GM12878 (cell line): ENCODE results near the gene SAMSN1. TPM values are rescaled to one million over a fixed set of nuclear protein-coding genes. Genes with fewer than 3 reads are reported as not detected.

ENCODE experiments used
- ATAC-seq: fragments of 200-7000 bp; cut with Tn5 transposase; 3 replicates; pipeline ENCODE4 v1.9.1; 2020; ENCODE audit warnings: mild to moderate bottlenecking, moderate library complexity
- Bru-seq: library from RNA; stranded (reverse); fragments of 400-500 nt; gene quantifications from one replicate; lab custom pipeline; 2021; lab: Mats Ljungman, UMichigan
- BruChase-seq, 2 experiments: library from RNA; stranded (reverse); fragments of 400-500 nt; gene quantifications; one replicate each; lab custom pipeline; 2021; lab: Mats Ljungman, UMichigan
- BruUV-seq: library from RNA; stranded (reverse); fragments of 400-500 nt; replicated peaks from 2 replicates; lab custom pipeline; 2021; lab: Mats Ljungman, UMichigan
- CTCF ChIA-PET: fragments of 300-600 bp; sonication (Branson Sonifier 250); formaldehyde crosslinking; extraction: SDS; loops from one replicate; lab custom pipeline; 2021; ENCODE audit warnings: inconsistent platforms; lab: Yijun Ruan, JAX
- POLR2A ChIA-PET: fragments of 350-600 bp; formaldehyde crosslinking; extraction: SDS; loops from one replicate; lab custom pipeline; 2021; ENCODE audit warnings: inconsistent platforms; lab: Charles Lee
- RAD21 ChIA-PET: fragments of 300-600 bp; sonication (Branson Sonifier 250); formaldehyde crosslinking; loops from one replicate; lab custom pipeline; 2023; ENCODE audit warnings: antibody characterized with exemption; ENCODE audit not compliant: unreplicated experiment; lab: Charles Lee
- SMC1A ChIA-PET: fragments of 300-600 bp; sonication (Branson Sonifier 250); formaldehyde crosslinking; loops from one replicate; lab custom pipeline; 2023; ENCODE audit not compliant: unreplicated experiment, uncharacterized antibody; lab: Charles Lee
- DNase-seq: peaks from one replicate; pipeline ENCODE4 v3.0.0-alpha.2; 2011; ENCODE audit warnings: low read depth, low spot score
- FAIRE-seq: peaks from 3 replicates; lab custom pipeline; 2011; peaks lifted over from hg19 to GRCh38; lab: Jason Lieb, UNC
- H2AFZ ChIP-seq: 2 replicates; pipeline ENCODE4 v1.6.0; 2011; ENCODE audit warnings: low read depth, low read length, control low read depth; ENCODE audit not compliant: control insufficient read depth
- H3K27ac ChIP-seq: 2 replicates; pipeline ENCODE4 v1.5.1; 2011; ENCODE audit warnings: control low read depth; ENCODE audit not compliant: control insufficient read depth, insufficient read depth
- H3K27me3 ChIP-seq, 2 experiments: replicated peaks in 1 of 2; 2 replicates each; pipeline versions ENCODE4 v1.6.0 to v1.6.1; 2011; ENCODE audit warnings: low read length in 1 of 2; ENCODE audit not compliant: control insufficient read depth in 2 of 2, insufficient read depth in 2 of 2
- H3K36me3 ChIP-seq, 2 experiments: 2 replicates each; pipeline ENCODE4 v1.5.1; 2011; ENCODE audit warnings: low read length in 1 of 2; ENCODE audit not compliant: control insufficient read depth in 2 of 2, insufficient read depth in 2 of 2
- H3K4me1 ChIP-seq: 2 replicates; pipeline ENCODE4 v1.6.1; 2011; ENCODE audit warnings: mild to moderate bottlenecking, low read length, moderate library complexity, mixed read lengths; ENCODE audit not compliant: control insufficient read depth, insufficient read depth
- H3K4me2 ChIP-seq: 2 replicates; pipeline ENCODE4 v1.6.0; 2011; ENCODE audit warnings: control low read depth; ENCODE audit not compliant: control insufficient read depth, insufficient read depth
- H3K4me3 ChIP-seq: fragments of 200-600 bp; sonication (generic); 2 replicates; pipeline ENCODE4 v1.5.1; 2016
- H3K79me2 ChIP-seq: 2 replicates; pipeline ENCODE4 v1.6.0; 2011; ENCODE audit warnings: low read length; ENCODE audit not compliant: control insufficient read depth, insufficient read depth
- H3K9ac ChIP-seq: 2 replicates; pipeline ENCODE4 v1.8.0; 2011; ENCODE audit warnings: low read length, control low read depth, mixed read lengths; ENCODE audit not compliant: control insufficient read depth, insufficient read depth
- H3K9me3 ChIP-seq: replicated peaks from 3 replicates; pipeline ENCODE4 v1.5.1; 2011; ENCODE audit warnings: mild to moderate bottlenecking, low read length; ENCODE audit not compliant: control insufficient read depth, insufficient read depth
- H4K20me1 ChIP-seq: 2 replicates; pipeline ENCODE4 v1.6.0; 2011; ENCODE audit not compliant: control insufficient read depth, insufficient read depth
- IRF4 ChIP-seq: IDR thresholded peaks from 2 replicates; pipeline ENCODE4 v1.6.1; 2011; ENCODE audit warnings: low read depth, low read length
- NBN ChIP-seq: fragments of 450-650 bp; IDR thresholded peaks from 2 replicates; pipeline ENCODE4 v1.6.1; 2016
- RELA ChIP-seq: fragments of 450-650 bp; IDR thresholded peaks from 2 replicates; pipeline ENCODE4 v1.8.0; 2014; ENCODE audit warnings: borderline replicate concordance; ENCODE audit not compliant: partially characterized antibody
- SUPT20H ChIP-seq: IDR thresholded peaks from 2 replicates; pipeline ENCODE4 v1.6.1; 2011; ENCODE audit warnings: low read depth, mild to moderate bottlenecking, low read length, moderate library complexity, borderline replicate concordance; ENCODE audit not compliant: control insufficient read depth
- WRNIP1 ChIP-seq: IDR thresholded peaks from 2 replicates; pipeline ENCODE4 v1.6.1; 2011; ENCODE audit warnings: low read depth, low read length, improper control_type of control experiment, borderline replicate concordance
- WGBS: methylation state at CpG from one replicate; pipeline ENCODE4 v1.1.6; 2016; ENCODE audit warnings: low lambda C conversion rate; ENCODE audit not compliant: insufficient replicate concordance, insufficient coverage; ENCODE audit errors: missing lambda C conversion rate; 5-methylcytosine and 5-hydroxymethylcytosine counted together
- in situ Hi-C: fragments of 300-500 bp; cut with MboI; formaldehyde crosslinking; loops from 9 replicates; pipeline ENCODE4 v1.14.3; 2018; ENCODE audit warnings: mixed read lengths
- intact Hi-C: fragments of 100-400 bp; cut with micrococcal nuclease; formaldehyde crosslinking; loops from one replicate; pipeline ENCODE4 v1.14.2; 2022; ENCODE audit not compliant: unreplicated experiment
- long read RNA-seq, 2 experiments: library from polyadenylated mRNA; unstranded; transcript quantifications; one replicate each; pipeline ENCODE4 v2.0.0, GENCODE V29; 2019 to 2020
- polyA minus RNA-seq, 3 experiments: library from RNA; depleted of rRNA, polyadenylated mRNA; stranded (reverse); fragments of >200 nt; gene quantifications; 2 replicates each; pipeline ENCODE4 v1.2.3, GENCODE V29; 2011
- polyA plus RNA-seq, 11 experiments: library from polyadenylated mRNA; depleted of rRNA in 4 of 11; unstranded in 6 of 11; stranded (reverse) in 5 of 11; fragments of >200 nt; fragmentation: Nextera tagmentation in 4 of 11; fragmentation: Illumina TruSeq in 1 of 11; extraction: Ambion mirVana in 4 of 11; extraction: Trizol in 1 of 11; gene quantifications; 1 replicate in 1 of 11; 2 replicates in 10 of 11; pipeline versions ENCODE4 v1.2.1 to v1.2.3, GENCODE V29; 2011 to 2016; ENCODE audit warnings: inconsistent platforms in 2 of 11, missing spikeins in 2 of 11, low read depth in 1 of 11
- total RNA-seq, 4 experiments: library from RNA; depleted of rRNA in 3 of 4; stranded (reverse); fragments of >200 nt in 3 of 4; fragmentation: Illumina TruSeq in 1 of 4; extraction: Trizol in 1 of 4; gene quantifications; 2 replicates each; pipeline versions ENCODE4 v1.2.1 to v1.2.3, GENCODE V29; 2013 to 2021
- TF ChIP-seq, protein P1 (sequence below): IDR thresholded peaks from 2 replicates; pipeline ENCODE4 v1.6.1; 2011; ENCODE audit warnings: mild to moderate bottlenecking, low read depth, low read length, moderate library complexity; ENCODE audit not compliant: insufficient replicate concordance
- TF ChIP-seq, protein P2 (sequence below): fragments of 450-650 bp; IDR thresholded peaks from 2 replicates; pipeline ENCODE4 v1.6.1; 2018; ENCODE audit warnings: mild to moderate bottlenecking, low read depth, moderate library complexity; ENCODE audit not compliant: partially characterized antibody
- TF ChIP-seq, protein P3 (sequence below): IDR thresholded peaks from 2 replicates; pipeline ENCODE4 v1.6.1; 2012; ENCODE audit warnings: low read depth, low read length, improper control_type of control experiment
- TF ChIP-seq, protein P4 (sequence below): fragments of 450-650 bp; formaldehyde crosslinking; IDR thresholded peaks from 2 replicates; pipeline ENCODE4 v1.5.0; 2022; ENCODE audit warnings: mild to moderate bottlenecking, missing genetic modification characterization

The SAMSN1 gene
- 258 and 276 TPM in 2 replicates for total RNA-seq (2013; cell fraction: nucleolus; rRNA removed)
- total RNA-seq (2014; rRNA removed) (42.2 and 59.8 TPM in 2 replicates), total RNA-seq (2014; rRNA removed; fragmentation: Illumina TruSeq; extraction: Trizol) (85.6 and 86.2 TPM in 2 replicates), total RNA-seq (2021) (40.0 and 45.5 TPM in 2 replicates), polyA plus RNA-seq (2011; rRNA removed) (23.2 and 34.1 TPM in 2 replicates), polyA plus RNA-seq (2014; fragmentation: Illumina TruSeq; extraction: Trizol) (84.1 and 112 TPM in 2 replicates), polyA plus RNA-seq (2014; fragmentation: Nextera tagmentation; extraction: Ambion mirVana) (100 to 1,000 TPM in 1 of 2 experiments, 10 to 100 TPM in 1; 90.4 to 102 TPM), polyA plus RNA-seq (2014; rRNA removed) (38.0 and 45.2 TPM in 2 replicates), polyA plus RNA-seq (2016; fragmentation: Nextera tagmentation; extraction: Ambion mirVana) (10 to 100 TPM; 39.5 to 44.5 TPM), polyA minus RNA-seq (2011; rRNA and poly(A)+ RNA removed) (8.3 and 15.2 TPM in 2 replicates), Bru-seq, nascent RNA (percentile 93 among the genes with signal in this experiment), BruChase-seq, experiment 1, labeled RNA remaining after a 6-hour chase (percentile 60 among the genes with signal in this experiment), BruChase-seq, experiment 2, labeled RNA remaining after a 2-hour chase (percentile 66 among the genes with signal in this experiment)
- polyA plus RNA-seq (2011; ENCODE audit: low read depth), result 26.8 TPM
- 5.8 and 6.9 TPM in 2 replicates for polyA plus RNA-seq (2011; cell fraction: cytosol; rRNA removed)
- 11.4 and 11.5 TPM in 2 replicates for polyA plus RNA-seq (2011; cell fraction: nucleus; rRNA removed)
- 37.7 and 72.2 TPM in 2 replicates for polyA plus RNA-seq (2012)
- 3.3 and 9.0 TPM in 2 replicates for polyA minus RNA-seq (2011; cell fraction: cytosol; rRNA and poly(A)+ RNA removed)
- 7.1 and 7.3 TPM in 2 replicates for polyA minus RNA-seq (2011; cell fraction: nucleus; rRNA and poly(A)+ RNA removed)
- long read RNA-seq, experiment 1, partial matches to known transcripts, result 0 of 4 reads
- long read RNA-seq, experiment 1, other reads (novel, unspliced or antisense), result 0 of 4 reads
- long read RNA-seq, experiment 2, transcript SAMSN1-204 (8 exons, 1,888 nt), result major isoform, 58 of 70 reads
- long read RNA-seq, experiment 2, partial matches to known transcripts, result 2 of 70 reads
- long read RNA-seq, experiment 2, other reads (novel, unspliced or antisense), result 9 of 70 reads

DNA sequence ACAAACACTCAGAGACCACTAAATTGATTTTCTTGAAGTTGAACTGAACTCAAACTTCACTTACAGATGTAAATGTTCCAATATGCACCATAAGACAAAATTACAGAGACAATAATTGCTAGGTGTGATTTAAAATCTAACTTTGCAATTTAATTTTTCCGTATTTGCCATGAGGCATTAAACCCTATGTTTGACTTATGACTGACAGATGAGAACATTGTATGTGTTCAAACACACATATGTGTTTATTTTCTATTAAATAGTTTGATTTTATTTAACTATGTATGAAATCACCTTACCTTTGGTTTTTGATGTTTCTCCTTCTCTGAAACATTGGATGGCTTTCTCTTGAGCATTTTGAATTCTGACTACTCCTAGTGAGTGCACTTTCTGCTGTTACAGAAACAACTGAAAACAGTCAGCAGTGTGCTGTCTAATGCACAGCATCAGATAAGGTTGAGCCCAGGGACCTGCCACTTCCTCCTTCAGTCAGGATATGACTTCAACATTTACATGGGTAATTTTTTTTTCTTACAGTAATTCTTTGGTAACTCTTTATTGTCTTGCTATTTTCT is at the start of gene SAMSN1:
SAMSN1 (minus strand) TSS at position 410 of the 575 bp plus-strand sequence; CDS start at position 356, 54 bp downstream.
- Histone ChIP-seq H2AFZ (peak within 1 kb of the TSS; percentile 13; the same call in 1 of the 2 replicates), H3K79me2 (peaks cover 54% of the 10 kb centered on the region), H3K36me3 (no peaks in the 10 kb centered on the region; a peak in 1 of 4 replicates), H3K4me3 (peak within 1 kb of the TSS; percentile 76), H3K9me3 (no peaks in the 10 kb centered on the region; the same call in 1 of the 3 replicates), H3K27me3 (no peaks in the 10 kb centered on the region), H3K4me2 (peak within 1 kb of the TSS; percentile 69; the same call in 1 of the 2 replicates), H3K27ac (peak within 1 kb of the TSS; percentile 87), H3K9ac (peak within 1 kb of the TSS; percentile 81), H4K20me1 (no peaks in the 10 kb centered on the region), H3K4me1 (peaks cover 12% of the 10 kb centered on the region; the same call in 1 of the 2 replicates)
- in situ Hi-C loops, result no loop called here
- ATAC-seq (peak; percentile 86), FAIRE-seq (peak; percentile 89), DNase-seq (peak; percentile 78)
- ChIA-PET POLR2A (interaction anchor here (1.5 to 1.6 kb wide), 2 partner anchors 140 to 163 kb away, joined by 3 to 5 read pairs; partner anchors contain the start of gene HSPA13), RAD21 (interaction anchor here (1.3 to 7.5 kb wide), 5 partner anchors 10 to 141 kb away, joined by 3 to 63 read pairs (median 12); no protein-coding TSS in a partner anchor), CTCF (interaction anchor here (1.0 to 1.6 kb wide), 2 partner anchors 19 to 93 kb away, joined by 3 to 4 read pairs; no protein-coding TSS in a partner anchor), SMC1A (interaction anchor here (0.6 to 11.3 kb wide), 11 partner anchors 10 to 328 kb away, joined by 3 to 120 read pairs (median 5); no protein-coding TSS in a partner anchor)
- 3% methylated on average over 1 of the region's 1 CpG for WGBS
- intact Hi-C loops, result loop anchor here (2.0 to 10.0 kb wide), 3 partner anchors 141 to 519 kb away; partner anchors contain the start of gene NRIP1
- no TSS peak for BruUV-seq
- no peak for TF ChIP-seq RELA
- peak; percentile 62; the same call in 1 of the 2 replicates for TF ChIP-seq IRF4
- TF ChIP-seq, protein P1, sequence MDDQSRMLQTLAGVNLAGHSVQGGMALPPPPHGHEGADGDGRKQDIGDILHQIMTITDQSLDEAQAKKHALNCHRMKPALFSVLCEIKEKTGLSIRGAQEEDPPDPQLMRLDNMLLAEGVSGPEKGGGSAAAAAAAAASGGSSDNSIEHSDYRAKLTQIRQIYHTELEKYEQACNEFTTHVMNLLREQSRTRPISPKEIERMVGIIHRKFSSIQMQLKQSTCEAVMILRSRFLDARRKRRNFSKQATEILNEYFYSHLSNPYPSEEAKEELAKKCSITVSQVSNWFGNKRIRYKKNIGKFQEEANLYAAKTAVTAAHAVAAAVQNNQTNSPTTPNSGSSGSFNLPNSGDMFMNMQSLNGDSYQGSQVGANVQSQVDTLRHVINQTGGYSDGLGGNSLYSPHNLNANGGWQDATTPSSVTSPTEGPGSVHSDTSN, result no peak
- TF ChIP-seq, protein P2, sequence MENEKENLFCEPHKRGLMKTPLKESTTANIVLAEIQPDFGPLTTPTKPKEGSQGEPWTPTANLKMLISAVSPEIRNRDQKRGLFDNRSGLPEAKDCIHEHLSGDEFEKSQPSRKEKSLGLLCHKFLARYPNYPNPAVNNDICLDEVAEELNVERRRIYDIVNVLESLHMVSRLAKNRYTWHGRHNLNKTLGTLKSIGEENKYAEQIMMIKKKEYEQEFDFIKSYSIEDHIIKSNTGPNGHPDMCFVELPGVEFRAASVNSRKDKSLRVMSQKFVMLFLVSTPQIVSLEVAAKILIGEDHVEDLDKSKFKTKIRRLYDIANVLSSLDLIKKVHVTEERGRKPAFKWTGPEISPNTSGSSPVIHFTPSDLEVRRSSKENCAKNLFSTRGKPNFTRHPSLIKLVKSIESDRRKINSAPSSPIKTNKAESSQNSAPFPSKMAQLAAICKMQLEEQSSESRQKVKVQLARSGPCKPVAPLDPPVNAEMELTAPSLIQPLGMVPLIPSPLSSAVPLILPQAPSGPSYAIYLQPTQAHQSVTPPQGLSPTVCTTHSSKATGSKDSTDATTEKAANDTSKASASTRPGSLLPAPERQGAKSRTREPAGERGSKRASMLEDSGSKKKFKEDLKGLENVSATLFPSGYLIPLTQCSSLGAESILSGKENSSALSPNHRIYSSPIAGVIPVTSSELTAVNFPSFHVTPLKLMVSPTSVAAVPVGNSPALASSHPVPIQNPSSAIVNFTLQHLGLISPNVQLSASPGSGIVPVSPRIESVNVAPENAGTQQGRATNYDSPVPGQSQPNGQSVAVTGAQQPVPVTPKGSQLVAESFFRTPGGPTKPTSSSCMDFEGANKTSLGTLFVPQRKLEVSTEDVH, result no peak
- TF ChIP-seq WRNIP1, result no peak
- TF ChIP-seq SUPT20H, result no peak
- TF ChIP-seq, protein P3, sequence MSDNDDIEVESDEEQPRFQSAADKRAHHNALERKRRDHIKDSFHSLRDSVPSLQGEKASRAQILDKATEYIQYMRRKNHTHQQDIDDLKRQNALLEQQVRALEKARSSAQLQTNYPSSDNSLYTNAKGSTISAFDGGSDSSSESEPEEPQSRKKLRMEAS, result no peak
- TF ChIP-seq, protein P4, sequence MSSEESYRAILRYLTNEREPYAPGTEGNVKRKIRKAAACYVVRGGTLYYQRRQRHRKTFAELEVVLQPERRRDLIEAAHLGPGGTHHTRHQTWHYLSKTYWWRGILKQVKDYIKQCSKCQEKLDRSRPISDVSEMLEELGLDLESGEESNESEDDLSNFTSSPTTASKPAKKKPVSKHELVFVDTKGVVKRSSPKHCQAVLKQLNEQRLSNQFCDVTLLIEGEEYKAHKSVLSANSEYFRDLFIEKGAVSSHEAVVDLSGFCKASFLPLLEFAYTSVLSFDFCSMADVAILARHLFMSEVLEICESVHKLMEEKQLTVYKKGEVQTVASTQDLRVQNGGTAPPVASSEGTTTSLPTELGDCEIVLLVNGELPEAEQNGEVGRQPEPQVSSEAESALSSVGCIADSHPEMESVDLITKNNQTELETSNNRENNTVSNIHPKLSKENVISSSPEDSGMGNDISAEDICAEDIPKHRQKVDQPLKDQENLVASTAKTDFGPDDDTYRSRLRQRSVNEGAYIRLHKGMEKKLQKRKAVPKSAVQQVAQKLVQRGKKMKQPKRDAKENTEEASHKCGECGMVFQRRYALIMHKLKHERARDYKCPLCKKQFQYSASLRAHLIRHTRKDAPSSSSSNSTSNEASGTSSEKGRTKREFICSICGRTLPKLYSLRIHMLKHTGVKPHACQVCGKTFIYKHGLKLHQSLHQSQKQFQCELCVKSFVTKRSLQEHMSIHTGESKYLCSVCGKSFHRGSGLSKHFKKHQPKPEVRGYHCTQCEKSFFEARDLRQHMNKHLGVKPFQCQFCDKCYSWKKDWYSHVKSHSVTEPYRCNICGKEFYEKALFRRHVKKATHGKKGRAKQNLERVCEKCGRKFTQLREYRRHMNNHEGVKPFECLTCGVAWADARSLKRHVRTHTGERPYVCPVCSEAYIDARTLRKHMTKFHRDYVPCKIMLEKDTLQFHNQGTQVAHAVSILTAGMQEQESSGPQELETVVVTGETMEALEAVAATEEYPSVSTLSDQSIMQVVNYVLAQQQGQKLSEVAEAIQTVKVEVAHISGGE (CRISPR knock-in tag), result no peak
- no peak for TF ChIP-seq NBN
